K562 (cell line): ENCODE measurements around the gene STT3B. TPM values are rescaled to one million over a fixed set of nuclear protein-coding genes. Genes with fewer than 3 reads are reported as not detected.
A peak's percentile ranks its signal among the peaks of the same experiment; 100 is the strongest.

Experiments
- ARHGAP35 ChIP-seq: fragments of 450-650 bp; IDR thresholded peaks from 2 replicates; pipeline ENCODE4 v1.6.1; 2018; ENCODE audit not compliant: partially characterized antibody
- NFIX ChIP-seq: fragments of 250-450 bp; sonication (Bioruptor Pico); IDR thresholded peaks from 2 replicates; pipeline ENCODE4 v1.4.0; 2020; ENCODE audit warnings: low read depth, mild to moderate bottlenecking, moderate library complexity
- PCBP2 ChIP-seq: fragments of 200-400 bp; formaldehyde crosslinking; IDR thresholded peaks from 2 replicates; pipeline ENCODE4 v1.6.1; 2018; ENCODE audit warnings: low read length, low read depth, mild to moderate bottlenecking, moderate library complexity; ENCODE audit not compliant: poor library complexity, severe bottlenecking
- RBBP5 ChIP-seq: fragments of 200-600 bp; sonication (generic); IDR thresholded peaks from 2 replicates; pipeline ENCODE4 v1.6.1; 2012; ENCODE audit warnings: borderline replicate concordance, mild to moderate bottlenecking, low read length, control low read depth, inconsistent platforms; ENCODE audit not compliant: insufficient read depth, poor library complexity, severe bottlenecking
- TBP ChIP-seq: optimal IDR thresholded peaks from 2 replicates; pipeline ENCODE3; 2011; ENCODE audit warnings: low read depth, low read length, improper control_type of control experiment
- ZNF212 ChIP-seq: fragments of 450-650 bp; formaldehyde crosslinking; IDR thresholded peaks from 2 replicates; pipeline ENCODE4 v1.4.0; 2020; ENCODE audit warnings: mild to moderate bottlenecking
- ZNF507 ChIP-seq: conservative IDR thresholded peaks from 2 replicates; pipeline ENCODE4 v1.6.1; 2017; ENCODE audit warnings: missing genetic modification characterization, missing compliant biosample characterization
- ZNF583 ChIP-seq: fragments of 250-450 bp; sonication (Bioruptor Pico); IDR thresholded peaks from 2 replicates; pipeline ENCODE4 v1.4.0; 2020
- ZNF778 ChIP-seq: fragments of 450-650 bp; formaldehyde crosslinking; IDR thresholded peaks from 2 replicates; pipeline ENCODE4 v1.4.0; 2020; ENCODE audit warnings: mild to moderate bottlenecking, moderate library complexity
- polyA plus RNA-seq, 8 experiments: library from polyadenylated mRNA; depleted of rRNA in 4 of 8; stranded (reverse) in 5 of 8; unstranded in 3 of 8; fragments of >200 nt; fragmentation: Nextera tagmentation in 2 of 8; fragmentation: Illumina TruSeq in 1 of 8; extraction: Ambion mirVana in 2 of 8; extraction: Trizol in 1 of 8; gene quantifications; 2 replicates each; pipeline versions ENCODE4 v1.2.1 to v1.2.3, GENCODE V29; 2011 to 2014; ENCODE audit warnings: inconsistent platforms in 1 of 8, missing spikeins in 1 of 8
- total RNA-seq, 7 experiments: library from RNA; depleted of rRNA in 6 of 7; stranded (reverse); fragments of >200 nt in 6 of 7; fragmentation: Illumina TruSeq in 2 of 7; extraction: Trizol in 2 of 7; gene quantifications; 2 replicates each; pipeline versions ENCODE4 v1.2.1 to v1.2.3, GENCODE V29; 2011 to 2021; ENCODE audit warnings: low replicate concordance in 1 of 7
- TF ChIP-seq, protein P1 (sequence below): fragments of 450-650 bp; IDR thresholded peaks from 2 replicates; pipeline ENCODE4 v1.6.1; 2014; ENCODE audit warnings: low read depth, mild to moderate bottlenecking, moderate library complexity, borderline replicate concordance
- TF ChIP-seq, protein P2 (sequence below), 2 experiments: fragments of 450-650 bp; IDR thresholded peaks; 2 replicates each; pipeline ENCODE4 v1.6.1; 2016; ENCODE audit warnings: mild to moderate bottlenecking in 2 of 2, borderline replicate concordance in 1 of 2, low read depth in 1 of 2, moderate library complexity in 1 of 2
- TF ChIP-seq, protein P3 (sequence below): fragments of 200-800 bp; sonication (Bioruptor generic); IDR thresholded peaks from 2 replicates; pipeline ENCODE4 v1.6.1; 2016; ENCODE audit warnings: missing genetic modification characterization, missing compliant biosample characterization

STT3B gene
- total and polyA plus RNA-seq, 9 of the 15 experiments (the other 6 are each of a cell fraction or from before 2014, with no cell fraction given) = 22.4 to 147 (median 100) TPM

DNA sequence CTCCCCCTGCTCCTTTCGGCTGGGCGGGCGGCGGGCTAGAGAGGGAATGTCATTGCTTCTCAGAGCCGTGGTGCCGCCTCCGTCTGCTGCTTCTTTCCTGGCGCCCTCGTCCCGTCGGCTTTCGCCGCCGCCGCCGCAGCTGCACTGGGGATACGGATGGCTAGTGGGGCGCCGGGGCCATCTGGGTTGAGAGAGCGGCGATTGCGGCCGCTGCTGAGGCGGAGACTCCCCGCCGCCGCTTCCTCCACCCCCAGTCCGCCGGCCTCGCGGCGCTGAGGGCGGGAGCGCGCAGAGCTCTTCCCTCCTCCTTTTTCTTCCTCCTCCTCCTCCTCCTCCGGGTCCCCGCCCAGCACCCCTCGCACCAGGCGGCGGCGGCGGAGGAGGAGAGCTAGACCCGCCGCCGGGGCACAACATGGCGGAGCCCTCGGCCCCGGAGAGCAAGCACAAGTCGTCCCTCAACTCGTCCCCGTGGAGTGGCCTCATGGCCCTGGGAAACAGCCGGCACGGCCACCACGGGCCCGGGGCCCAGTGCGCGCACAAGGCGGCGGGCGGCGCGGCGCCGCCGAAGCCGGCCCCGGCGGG lies at the start of gene STT3B (continued):
- TF ChIP-seq, protein P1, sequence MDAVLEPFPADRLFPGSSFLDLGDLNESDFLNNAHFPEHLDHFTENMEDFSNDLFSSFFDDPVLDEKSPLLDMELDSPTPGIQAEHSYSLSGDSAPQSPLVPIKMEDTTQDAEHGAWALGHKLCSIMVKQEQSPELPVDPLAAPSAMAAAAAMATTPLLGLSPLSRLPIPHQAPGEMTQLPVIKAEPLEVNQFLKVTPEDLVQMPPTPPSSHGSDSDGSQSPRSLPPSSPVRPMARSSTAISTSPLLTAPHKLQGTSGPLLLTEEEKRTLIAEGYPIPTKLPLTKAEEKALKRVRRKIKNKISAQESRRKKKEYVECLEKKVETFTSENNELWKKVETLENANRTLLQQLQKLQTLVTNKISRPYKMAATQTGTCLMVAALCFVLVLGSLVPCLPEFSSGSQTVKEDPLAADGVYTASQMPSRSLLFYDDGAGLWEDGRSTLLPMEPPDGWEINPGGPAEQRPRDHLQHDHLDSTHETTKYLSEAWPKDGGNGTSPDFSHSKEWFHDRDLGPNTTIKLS = 0 out of 2 replicates have a peak, but pooled peaks have one; percentile 8
- TF ChIP-seq ZNF583 (CRISPR knock-in tag) = peak; percentile 17; the same call in 1 of the 2 replicates
- TF ChIP-seq ZNF507 = no peak
- peak; percentile 87 for TF ChIP-seq TBP
- peak; percentile 69; the same call in 1 of the 2 replicates for TF ChIP-seq ZNF212 (CRISPR knock-in tag)
- TF ChIP-seq, protein P2, sequence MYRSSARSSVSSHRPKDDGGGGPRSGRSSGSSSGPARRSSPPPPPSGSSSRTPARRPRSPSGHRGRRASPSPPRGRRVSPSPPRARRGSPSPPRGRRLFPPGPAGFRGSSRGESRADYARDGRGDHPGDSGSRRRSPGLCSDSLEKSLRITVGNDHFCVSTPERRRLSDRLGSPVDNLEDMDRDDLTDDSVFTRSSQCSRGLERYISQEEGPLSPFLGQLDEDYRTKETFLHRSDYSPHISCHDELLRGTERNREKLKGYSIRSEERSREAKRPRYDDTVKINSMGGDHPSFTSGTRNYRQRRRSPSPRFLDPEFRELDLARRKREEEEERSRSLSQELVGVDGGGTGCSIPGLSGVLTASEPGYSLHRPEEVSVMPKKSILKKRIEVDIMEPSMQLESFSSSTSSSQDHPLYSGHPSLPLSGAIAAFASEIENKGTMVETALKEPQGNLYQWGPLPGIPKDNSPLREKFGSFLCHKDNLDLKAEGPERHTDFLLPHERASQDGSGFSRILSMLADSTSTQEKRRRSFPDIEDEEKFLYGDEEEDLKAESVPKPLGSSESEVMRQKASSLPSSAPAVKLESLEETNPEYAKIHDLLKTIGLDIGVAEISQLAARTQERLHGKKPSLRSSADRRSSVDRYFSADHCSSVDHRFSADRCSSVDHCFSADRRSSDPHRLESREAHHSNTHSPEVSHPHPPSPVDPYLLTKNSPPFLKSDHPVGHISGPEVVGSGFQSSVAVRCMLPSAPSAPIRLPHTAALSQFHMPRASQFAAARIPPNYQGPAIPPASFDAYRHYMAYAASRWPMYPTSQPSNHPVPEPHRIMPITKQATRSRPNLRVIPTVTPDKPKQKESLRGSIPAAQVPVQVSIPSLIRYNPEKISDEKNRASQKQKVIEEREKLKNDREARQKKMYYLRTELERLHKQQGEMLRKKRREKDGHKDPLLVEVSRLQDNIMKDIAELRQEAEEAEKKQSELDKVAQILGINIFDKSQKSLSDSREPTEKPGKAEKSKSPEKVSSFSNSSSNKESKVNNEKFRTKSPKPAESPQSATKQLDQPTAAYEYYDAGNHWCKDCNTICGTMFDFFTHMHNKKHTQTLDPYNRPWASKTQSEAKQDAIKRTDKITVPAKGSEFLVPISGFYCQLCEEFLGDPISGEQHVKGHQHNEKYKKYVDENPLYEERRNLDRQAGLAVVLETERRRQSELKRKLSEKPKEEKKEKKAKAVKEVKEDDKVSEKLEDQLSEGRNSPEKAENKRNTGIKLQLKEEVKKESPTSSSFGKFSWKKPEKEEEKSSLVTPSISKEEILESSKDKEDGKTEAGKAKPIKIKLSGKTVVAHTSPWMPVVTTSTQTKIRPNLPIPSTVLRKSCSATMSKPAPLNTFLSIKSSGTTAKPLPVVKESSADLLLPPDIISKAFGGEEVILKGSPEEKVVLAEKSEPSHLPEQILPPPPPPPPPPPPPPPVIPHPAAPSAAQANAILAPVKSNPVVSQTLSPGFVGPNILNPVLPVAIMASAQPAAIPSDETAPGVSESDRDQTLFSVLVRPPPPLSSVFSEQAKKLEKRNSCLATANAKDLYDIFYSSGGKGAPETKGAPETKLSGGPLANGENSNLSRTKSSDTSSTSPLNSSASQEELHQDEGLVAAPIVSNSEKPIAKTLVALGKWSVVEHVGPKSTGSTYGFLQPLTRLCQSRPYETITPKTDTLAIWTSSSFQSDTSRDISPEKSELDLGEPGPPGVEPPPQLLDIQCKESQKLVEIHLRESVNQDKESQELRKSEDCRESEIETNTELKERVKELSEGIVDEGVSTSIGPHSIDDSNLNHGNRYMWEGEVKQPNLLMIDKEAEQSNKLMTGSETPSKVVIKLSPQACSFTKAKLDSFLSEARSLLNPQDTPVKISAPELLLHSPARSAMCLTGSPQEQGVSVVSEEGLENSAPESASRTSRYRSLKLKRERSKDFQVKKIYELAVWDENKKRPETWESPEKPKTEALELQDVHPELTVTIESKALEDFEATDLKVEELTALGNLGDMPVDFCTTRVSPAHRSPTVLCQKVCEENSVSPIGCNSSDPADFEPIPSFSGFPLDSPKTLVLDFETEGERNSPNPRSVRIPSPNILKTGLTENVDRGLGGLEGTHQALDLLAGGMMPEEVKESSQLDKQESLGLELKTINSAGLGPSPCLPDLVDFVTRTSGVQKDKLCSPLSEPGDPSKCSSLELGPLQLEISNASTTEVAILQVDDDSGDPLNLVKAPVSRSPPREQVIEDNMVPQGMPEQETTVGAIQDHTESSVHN (IDR thresholded peaks at IDR 0.05; ENCODE audit: borderline replicate concordance in 1 of 2, low read depth in 1 of 2) = no peak
- no peak for TF ChIP-seq ARHGAP35
- TF ChIP-seq NFIX (CRISPR knock-in tag) = no peak
- no peak for TF ChIP-seq RBBP5
- TF ChIP-seq, protein P3, sequence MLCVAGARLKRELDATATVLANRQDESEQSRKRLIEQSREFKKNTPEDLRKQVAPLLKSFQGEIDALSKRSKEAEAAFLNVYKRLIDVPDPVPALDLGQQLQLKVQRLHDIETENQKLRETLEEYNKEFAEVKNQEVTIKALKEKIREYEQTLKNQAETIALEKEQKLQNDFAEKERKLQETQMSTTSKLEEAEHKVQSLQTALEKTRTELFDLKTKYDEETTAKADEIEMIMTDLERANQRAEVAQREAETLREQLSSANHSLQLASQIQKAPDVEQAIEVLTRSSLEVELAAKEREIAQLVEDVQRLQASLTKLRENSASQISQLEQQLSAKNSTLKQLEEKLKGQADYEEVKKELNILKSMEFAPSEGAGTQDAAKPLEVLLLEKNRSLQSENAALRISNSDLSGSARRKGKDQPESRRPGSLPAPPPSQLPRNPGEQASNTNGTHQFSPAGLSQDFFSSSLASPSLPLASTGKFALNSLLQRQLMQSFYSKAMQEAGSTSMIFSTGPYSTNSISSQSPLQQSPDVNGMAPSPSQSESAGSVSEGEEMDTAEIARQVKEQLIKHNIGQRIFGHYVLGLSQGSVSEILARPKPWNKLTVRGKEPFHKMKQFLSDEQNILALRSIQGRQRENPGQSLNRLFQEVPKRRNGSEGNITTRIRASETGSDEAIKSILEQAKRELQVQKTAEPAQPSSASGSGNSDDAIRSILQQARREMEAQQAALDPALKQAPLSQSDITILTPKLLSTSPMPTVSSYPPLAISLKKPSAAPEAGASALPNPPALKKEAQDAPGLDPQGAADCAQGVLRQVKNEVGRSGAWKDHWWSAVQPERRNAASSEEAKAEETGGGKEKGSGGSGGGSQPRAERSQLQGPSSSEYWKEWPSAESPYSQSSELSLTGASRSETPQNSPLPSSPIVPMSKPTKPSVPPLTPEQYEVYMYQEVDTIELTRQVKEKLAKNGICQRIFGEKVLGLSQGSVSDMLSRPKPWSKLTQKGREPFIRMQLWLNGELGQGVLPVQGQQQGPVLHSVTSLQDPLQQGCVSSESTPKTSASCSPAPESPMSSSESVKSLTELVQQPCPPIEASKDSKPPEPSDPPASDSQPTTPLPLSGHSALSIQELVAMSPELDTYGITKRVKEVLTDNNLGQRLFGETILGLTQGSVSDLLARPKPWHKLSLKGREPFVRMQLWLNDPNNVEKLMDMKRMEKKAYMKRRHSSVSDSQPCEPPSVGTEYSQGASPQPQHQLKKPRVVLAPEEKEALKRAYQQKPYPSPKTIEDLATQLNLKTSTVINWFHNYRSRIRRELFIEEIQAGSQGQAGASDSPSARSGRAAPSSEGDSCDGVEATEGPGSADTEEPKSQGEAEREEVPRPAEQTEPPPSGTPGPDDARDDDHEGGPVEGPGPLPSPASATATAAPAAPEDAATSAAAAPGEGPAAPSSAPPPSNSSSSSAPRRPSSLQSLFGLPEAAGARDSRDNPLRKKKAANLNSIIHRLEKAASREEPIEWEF = no peak
- TF ChIP-seq ZNF778 (CRISPR knock-in tag) = no peak
- TF ChIP-seq PCBP2 = no peak
